Astrocyte of the cerebellum (primary cell): ENCODE data around the gene CSNK1G2.

Experiments used
- DNase-seq: peaks from one replicate; pipeline ENCODE4 v3.0.0-alpha.2; 2011; ENCODE audit warnings: low read depth
- H3K4me3 ChIP-seq: 2 replicates; pipeline ENCODE4 v1.5.1; 2011; ENCODE audit warnings: mild to moderate bottlenecking, low read depth, low read length, moderate library complexity
- CTCF ChIP-seq: IDR thresholded peaks from 2 replicates; pipeline ENCODE4 v1.5.1; 2012; ENCODE audit warnings: low read length, low read depth, moderate library complexity, mild to moderate bottlenecking; ENCODE audit errors: missing control alignments
- in situ Hi-C: cut with HindIII; loops from 2 replicates; pipeline ENCODE4 v1.10.0; 2017; ENCODE audit warnings: low sequenced_read_pairs

CSNK1G2 gene

DNA sequence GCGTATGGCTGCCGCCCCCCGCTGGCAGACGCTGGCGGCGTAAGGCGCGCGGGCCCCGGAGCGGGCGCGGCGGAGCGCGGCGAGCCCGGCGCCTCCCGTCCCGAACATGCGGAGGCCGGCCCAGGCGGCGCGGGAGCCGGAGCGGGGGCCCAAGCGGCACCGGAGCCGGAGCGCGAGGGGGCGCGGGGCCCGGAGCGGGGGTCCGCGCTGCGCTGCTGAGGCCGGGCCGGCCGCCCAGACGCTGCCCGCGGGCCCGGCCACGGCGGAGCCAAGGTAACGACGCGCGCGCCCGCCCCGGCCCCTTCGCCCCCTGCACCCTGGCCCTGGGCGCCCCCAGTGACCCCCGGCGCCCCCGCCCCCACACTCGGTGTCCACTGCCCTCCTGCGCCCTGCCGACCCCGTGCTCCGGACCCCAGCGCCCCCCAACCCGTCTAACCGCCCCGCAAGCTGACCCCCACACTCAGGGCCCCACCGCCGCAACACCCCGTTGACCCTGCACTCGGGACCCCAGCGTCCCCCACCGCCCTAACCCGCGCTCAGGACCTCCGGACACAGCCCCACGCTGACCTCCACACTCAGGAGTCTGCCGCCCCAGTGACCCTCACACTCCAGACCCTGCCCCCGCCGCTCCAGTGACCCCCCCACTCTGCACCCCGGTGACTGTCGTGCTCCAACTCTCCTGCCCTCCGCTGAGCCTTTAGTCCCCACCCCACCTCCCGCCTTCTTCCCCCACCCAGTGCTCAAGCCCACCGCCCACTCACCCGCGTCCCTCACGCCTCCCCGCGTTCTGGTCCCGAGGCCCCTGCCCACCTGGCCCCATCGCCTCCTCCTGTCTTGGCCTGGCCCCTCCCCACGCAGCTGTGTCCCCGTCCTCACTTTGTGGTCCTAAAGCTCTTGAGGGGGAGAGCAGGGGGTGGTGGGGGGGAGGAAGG lies at the start of gene CSNK1G2:
CSNK1G2 (plus strand) TSS at position 27 of the 932 bp plus-strand sequence. CDS start 28,601 bp downstream, outside the sequence.
- DNase-seq, result no peak
- TF ChIP-seq CTCF, result no peak
- in situ Hi-C loops, result no loop called here
- peak within 1 kb of the TSS; percentile 75 for H3K4me3 ChIP-seq

GRCh38 chr19:1893791-1894190 lies 47.2 kb upstream of the CSNK1G2 start:
- H3K4me3 ChIP-seq, result no peak overlapping the region
- in situ Hi-C loops, result no loop called here
- DNase-seq, result no peak
- no peak for TF ChIP-seq CTCF

GRCh38 chr19:1896508-1896907 lies 44.5 kb upstream of the CSNK1G2 start:
- no peak for TF ChIP-seq CTCF
- in situ Hi-C loops, result no loop called here
- no peak overlapping the region for H3K4me3 ChIP-seq
- no peak for DNase-seq

- in situ Hi-C loops, result no loop called here
- no peak overlapping the region for H3K4me3 ChIP-seq
- no peak for TF ChIP-seq CTCF
- DNase-seq, result no peak
Observed at GRCh38 chr19:1901940-1902404, 39.0 kb upstream of the CSNK1G2 start.

DNA sequence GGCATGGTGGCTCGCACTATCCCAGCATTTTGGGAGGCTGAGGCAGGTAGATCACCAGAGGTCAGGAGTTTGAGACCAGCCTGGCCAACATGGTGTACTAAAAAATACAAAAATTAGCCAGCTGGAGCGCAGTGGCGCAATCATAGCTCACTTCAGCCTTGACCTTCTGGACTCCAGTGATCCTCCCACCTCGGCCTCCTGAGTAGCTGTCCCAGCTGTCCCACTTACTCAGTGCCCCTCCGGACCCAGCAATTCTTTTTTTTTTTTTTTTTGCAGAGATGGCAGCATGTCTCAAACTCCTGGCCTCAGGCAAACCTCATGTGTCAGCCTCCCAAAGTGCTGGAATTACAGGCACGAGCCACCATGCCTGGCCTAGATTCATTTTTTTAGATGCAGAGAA lies 38.0 kb upstream of the CSNK1G2 start:
- H3K4me3 ChIP-seq, result no peak overlapping the region
- in situ Hi-C loops, result no loop called here
- DNase-seq, result no peak
- no peak for TF ChIP-seq CTCF

DNA sequence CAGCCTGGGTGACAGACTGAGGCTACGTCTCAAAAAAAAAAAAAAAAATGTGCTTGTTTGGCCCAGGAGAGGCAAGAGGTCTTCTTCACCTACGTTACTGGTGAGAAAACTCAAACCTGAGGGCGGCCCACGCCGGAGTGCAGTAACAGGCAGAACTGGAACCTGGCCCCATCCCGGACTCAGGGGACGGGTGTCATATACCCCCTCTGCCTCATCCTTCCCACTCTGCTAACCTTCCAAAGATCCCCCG lies 36.2 kb upstream of the CSNK1G2 start:
- TF ChIP-seq CTCF, result no peak
- no peak for DNase-seq
- H3K4me3 ChIP-seq, result peak overlapping the region; percentile 10
- in situ Hi-C loops, result no loop called here
